ENCODE measurements around the gene SFT2D1. TPM values are rescaled to one million over a fixed set of nuclear protein-coding genes. Genes with fewer than 3 reads are reported as not detected.
A peak's percentile ranks its signal among the peaks of the same experiment; 100 is the strongest.

Gene SFT2D1
- total RNA-seq, 2 donors from 2014 or later, result 65.0 to 73.3 TPM

DNA sequence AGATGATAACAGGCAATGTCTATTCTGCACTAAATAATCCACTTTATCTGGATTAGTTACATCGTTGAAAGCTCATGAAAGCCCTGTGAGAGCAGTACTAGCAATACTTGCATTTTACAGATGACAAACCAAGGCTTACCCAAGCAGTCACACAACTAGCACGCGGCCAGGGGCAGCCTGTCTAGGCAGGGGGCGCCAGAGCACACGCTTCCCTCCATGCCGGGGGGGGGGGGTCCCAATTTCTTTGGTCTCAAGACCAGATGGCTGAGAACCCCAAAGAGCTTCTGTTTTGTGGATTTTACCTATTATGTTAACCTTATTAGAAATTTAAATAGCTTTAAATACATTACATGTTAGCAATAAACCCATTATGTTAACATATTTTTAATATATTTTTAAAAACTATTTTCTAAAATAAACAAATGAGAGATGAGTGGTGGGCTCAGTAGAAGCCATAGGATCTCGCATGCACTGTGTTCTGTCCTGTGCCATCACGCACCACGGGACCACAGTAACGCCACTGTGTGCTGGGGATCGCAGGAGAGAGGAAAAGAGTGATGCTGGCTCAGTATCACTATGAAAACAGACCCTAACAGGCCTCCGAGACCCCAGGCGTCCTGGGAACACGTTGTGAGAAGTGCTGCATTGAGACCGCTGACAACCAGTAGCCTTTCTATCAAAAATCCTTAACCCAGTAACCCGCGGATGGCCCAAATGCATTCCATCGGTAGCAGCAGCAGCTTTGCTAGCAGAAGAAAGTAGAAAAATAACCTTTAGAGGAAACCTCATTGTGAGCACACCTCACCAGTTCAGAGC is 28.9 kb downstream of the SFT2D1 start:
- peak; percentile 38 for DNase-seq
- Histone ChIP-seq H3K27ac (no peak overlapping the region), H3K27me3 (peaks cover 11% of the 10 kb centered on the region), H3K9me3 (no peaks in the 10 kb centered on the region), H3K36me3 (no peaks in the 10 kb centered on the region), H3K4me1 (no peaks in the 10 kb centered on the region), H3K4me3 (no peak overlapping the region), H3K9ac (ENCODE audit: low read depth in 2 of 2, low read length in 2 of 2) (no peak overlapping the region)
- intact Hi-C loops (cut with DNase I), result loop anchor here (5.0 kb wide), 1 partner anchor 89 kb away; no protein-coding TSS in a partner anchor
- TF ChIP-seq, protein P1, sequence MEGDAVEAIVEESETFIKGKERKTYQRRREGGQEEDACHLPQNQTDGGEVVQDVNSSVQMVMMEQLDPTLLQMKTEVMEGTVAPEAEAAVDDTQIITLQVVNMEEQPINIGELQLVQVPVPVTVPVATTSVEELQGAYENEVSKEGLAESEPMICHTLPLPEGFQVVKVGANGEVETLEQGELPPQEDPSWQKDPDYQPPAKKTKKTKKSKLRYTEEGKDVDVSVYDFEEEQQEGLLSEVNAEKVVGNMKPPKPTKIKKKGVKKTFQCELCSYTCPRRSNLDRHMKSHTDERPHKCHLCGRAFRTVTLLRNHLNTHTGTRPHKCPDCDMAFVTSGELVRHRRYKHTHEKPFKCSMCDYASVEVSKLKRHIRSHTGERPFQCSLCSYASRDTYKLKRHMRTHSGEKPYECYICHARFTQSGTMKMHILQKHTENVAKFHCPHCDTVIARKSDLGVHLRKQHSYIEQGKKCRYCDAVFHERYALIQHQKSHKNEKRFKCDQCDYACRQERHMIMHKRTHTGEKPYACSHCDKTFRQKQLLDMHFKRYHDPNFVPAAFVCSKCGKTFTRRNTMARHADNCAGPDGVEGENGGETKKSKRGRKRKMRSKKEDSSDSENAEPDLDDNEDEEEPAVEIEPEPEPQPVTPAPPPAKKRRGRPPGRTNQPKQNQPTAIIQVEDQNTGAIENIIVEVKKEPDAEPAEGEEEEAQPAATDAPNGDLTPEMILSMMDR (IDR thresholded peaks at IDR 0.05), result peak; percentile 57

DNA sequence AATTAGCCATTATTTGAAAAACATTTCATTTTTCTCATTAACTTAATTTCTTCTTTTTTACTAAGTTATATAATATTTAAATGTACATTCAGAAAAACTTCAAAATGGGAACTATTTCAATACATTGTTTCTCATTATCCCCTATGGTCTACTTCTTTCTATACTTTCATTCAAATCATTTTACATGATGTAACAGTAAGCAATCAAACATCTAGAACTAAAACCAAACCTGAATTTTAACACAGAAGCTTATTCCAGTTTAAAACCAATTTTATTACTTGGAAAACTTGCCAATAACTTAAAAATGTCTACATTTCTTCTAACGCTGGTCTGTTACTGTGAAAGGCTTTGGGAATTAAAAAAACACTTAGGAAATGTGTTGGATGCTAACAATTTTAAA is 29.5 kb downstream of the SFT2D1 start:
- Histone ChIP-seq H3K27me3 (peaks cover 18% of the 10 kb centered on the region), H3K4me3 (no peak overlapping the region), H3K9me3 (no peaks in the 10 kb centered on the region), H3K9ac (ENCODE audit: low read depth in 2 of 2, low read length in 2 of 2) (no peak overlapping the region), H3K4me1 (no peaks in the 10 kb centered on the region), H3K36me3 (no peaks in the 10 kb centered on the region), H3K27ac (no peak overlapping the region)
- TF ChIP-seq, protein P1 (IDR thresholded peaks at IDR 0.05), result no peak
- no peak for DNase-seq
- intact Hi-C loops (cut with DNase I), result loop anchor here (5.0 kb wide), 1 partner anchor 89 kb away; no protein-coding TSS in a partner anchor

DNA sequence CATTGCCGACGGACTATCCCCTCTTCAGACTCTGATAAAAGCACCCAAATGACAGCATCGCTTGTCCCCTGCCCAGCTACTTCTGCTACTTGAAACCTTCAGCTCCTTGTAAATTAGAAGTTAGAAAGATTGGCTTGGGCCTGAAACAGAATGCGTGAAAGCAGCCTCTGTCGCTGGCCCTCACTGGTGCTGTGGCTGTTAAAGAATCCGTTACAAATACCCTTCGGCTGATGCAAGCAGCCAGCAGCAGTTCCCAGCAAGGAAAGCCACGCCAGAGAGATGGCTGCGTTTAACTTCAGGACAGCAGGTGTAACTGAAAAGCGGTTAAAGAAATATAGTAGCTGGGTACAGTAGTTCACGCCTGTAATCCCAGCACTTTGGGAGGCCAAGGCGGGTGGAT is 31.7 kb downstream of the SFT2D1 start:
- TF ChIP-seq, protein P1 (IDR thresholded peaks at IDR 0.05), result no peak
- Histone ChIP-seq H3K9me3 (no peaks in the 10 kb centered on the region), H3K36me3 (no peaks in the 10 kb centered on the region), H3K4me1 (no peaks in the 10 kb centered on the region), H3K9ac (ENCODE audit: low read depth in 2 of 2, low read length in 2 of 2) (no peak overlapping the region), H3K27me3 (peaks cover 37% of the 10 kb centered on the region), H3K27ac (no peak overlapping the region), H3K4me3 (no peak overlapping the region)
- DNase-seq, result no peak
- intact Hi-C loops (cut with DNase I), result loop anchor here (5.0 kb wide), 1 partner anchor 92 kb away; no protein-coding TSS in a partner anchor

DNA sequence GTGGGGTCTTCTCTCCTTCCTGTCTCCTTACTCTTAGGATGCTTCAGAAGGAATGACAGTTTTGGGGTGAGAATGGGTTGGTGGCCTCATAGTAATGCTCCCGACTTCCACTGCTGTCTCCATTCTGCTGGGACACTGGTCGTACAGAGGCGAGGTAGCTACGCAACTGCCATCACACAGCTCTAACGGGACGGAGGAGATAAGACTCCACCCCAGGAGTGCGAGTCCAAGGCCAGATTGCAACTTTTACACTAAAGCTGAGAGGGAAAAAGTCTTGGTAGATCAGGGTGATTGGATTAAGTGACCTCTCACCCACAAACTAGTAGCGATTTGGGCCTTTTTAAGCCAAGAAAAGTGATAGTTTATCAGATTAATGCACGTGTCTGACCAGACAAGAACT is 32.4 kb downstream of the SFT2D1 start:
- Histone ChIP-seq H3K9ac (ENCODE audit: low read depth in 2 of 2, low read length in 2 of 2) (no peak overlapping the region), H3K27ac (no peak overlapping the region), H3K4me3 (no peak overlapping the region), H3K36me3 (no peaks in the 10 kb centered on the region), H3K27me3 (peaks cover 41% of the 10 kb centered on the region), H3K4me1 (no peaks in the 10 kb centered on the region), H3K9me3 (no peaks in the 10 kb centered on the region)
- no peak for DNase-seq
- TF ChIP-seq, protein P1 (IDR thresholded peaks at IDR 0.05), result no peak
- intact Hi-C loops (cut with DNase I), result loop anchor here (5.0 kb wide), 1 partner anchor 92 kb away; no protein-coding TSS in a partner anchor

DNA sequence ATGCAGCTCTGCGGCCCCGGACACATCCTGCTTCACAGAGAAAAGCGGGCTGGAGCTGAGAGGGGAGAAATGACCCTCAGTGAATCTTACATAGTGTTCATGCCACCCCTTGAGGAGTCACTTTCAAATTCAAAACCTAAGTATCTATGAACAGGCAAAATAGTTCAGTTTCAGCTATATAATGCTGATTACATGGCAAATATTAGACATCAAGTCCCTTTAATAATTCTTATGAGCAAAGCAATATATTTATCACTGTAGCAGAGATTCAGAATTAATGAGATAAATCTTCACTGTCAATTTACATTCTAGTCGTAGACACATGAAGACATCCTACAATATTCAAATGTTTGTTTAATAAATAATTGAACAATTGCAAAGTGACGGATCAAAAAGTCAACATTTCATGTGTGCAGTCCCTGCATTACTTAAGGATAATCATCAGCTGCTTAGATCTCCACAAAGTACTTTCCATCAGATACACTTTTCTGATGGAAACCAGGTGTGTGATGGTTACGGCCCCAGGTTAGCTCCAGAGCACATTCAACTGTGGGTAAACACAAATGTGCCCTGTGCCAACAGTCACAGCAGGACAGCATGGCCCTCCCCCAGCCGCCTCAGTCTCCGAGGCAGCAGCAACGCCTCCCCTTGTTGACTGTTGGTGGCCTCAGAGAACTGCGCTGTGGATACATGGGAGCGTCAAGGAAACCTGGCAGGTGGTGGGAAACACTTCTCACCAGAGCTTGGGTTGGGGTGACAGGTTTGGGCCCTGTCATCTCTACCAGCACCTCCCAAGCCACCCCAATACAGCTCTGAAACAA is 33.4 kb downstream of the SFT2D1 start:
- TF ChIP-seq, protein P1 (IDR thresholded peaks at IDR 0.05), result no peak
- no peaks in the 10 kb centered on the region for H3K36me3 ChIP-seq
- H3K4me1 ChIP-seq, result no peaks in the 10 kb centered on the region
- intact Hi-C loops (cut with DNase I), result no loop called here
- H3K9me3 ChIP-seq, result no peaks in the 10 kb centered on the region
- no peak for DNase-seq
- H3K27me3 ChIP-seq, result peaks cover 41% of the 10 kb centered on the region
- H3K27ac ChIP-seq, result no peak overlapping the region
- H3K9ac ChIP-seq (ENCODE audit: low read depth in 2 of 2, low read length in 2 of 2), result no peak overlapping the region
- H3K4me3 ChIP-seq, result no peak overlapping the region

All from colonic mucosa (tissue), 4 donors.